ENCODE data around the gene SPRN. TPM values are rescaled to one million over a fixed set of nuclear protein-coding genes. Genes with fewer than 3 reads are reported as not detected.
A peak's percentile ranks its signal among the peaks of the same experiment; 100 is the strongest.

SPRN gene
- total and polyA plus RNA-seq, 8 donors = 0.52 to 6.4 (median 3.3) TPM; not detected in 1

DNA sequence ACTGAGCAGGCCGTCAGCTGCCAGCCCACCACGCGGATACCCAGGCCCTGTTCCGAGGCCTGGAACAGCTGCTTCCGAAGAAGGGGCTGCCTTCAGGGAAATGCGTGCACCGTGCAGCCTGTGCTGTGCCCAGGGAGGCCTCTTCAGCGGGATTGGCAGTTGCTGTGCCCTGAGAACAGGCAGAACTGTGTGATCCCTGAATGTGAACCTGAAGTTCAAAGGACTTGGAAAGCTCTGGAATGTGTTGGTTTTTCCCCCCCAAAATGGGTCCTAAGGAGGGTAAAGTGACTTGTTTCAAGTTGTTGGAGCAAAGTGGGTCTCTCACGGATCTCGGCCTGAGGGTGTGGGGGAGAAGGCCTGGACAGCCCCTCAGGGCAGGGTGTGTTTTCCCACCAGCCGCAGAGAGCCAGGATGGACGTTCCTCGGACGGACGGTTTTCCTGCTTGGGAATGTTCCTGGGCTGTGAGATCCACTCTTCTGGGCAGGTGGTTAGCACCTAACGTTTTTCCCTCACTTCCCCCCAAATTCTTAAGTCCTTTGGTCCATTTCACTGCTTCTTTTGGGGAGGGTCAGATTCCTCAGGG is 2.1 kb downstream of the SPRN start:
- Histone ChIP-seq H3K9me3 (no peaks in the 10 kb centered on the region), H3K4me3 (no peak overlapping the region), H3K36me3 (peaks cover 0 to 36% of the 10 kb centered on the region in 2 donors), H3K27ac (no peak overlapping the region), H3K4me1 (peaks cover 0 to 7% of the 10 kb centered on the region in 2 donors), H3K27me3 (peaks cover 0 to 35% of the 10 kb centered on the region in 2 donors)
- no peak for ATAC-seq
- intact Hi-C loops (cut with DNase I) = no loop called here
- TF ChIP-seq, protein P1, sequence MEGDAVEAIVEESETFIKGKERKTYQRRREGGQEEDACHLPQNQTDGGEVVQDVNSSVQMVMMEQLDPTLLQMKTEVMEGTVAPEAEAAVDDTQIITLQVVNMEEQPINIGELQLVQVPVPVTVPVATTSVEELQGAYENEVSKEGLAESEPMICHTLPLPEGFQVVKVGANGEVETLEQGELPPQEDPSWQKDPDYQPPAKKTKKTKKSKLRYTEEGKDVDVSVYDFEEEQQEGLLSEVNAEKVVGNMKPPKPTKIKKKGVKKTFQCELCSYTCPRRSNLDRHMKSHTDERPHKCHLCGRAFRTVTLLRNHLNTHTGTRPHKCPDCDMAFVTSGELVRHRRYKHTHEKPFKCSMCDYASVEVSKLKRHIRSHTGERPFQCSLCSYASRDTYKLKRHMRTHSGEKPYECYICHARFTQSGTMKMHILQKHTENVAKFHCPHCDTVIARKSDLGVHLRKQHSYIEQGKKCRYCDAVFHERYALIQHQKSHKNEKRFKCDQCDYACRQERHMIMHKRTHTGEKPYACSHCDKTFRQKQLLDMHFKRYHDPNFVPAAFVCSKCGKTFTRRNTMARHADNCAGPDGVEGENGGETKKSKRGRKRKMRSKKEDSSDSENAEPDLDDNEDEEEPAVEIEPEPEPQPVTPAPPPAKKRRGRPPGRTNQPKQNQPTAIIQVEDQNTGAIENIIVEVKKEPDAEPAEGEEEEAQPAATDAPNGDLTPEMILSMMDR (IDR thresholded peaks at IDR 0.05) = no peak
- no peak for DNase-seq

DNA sequence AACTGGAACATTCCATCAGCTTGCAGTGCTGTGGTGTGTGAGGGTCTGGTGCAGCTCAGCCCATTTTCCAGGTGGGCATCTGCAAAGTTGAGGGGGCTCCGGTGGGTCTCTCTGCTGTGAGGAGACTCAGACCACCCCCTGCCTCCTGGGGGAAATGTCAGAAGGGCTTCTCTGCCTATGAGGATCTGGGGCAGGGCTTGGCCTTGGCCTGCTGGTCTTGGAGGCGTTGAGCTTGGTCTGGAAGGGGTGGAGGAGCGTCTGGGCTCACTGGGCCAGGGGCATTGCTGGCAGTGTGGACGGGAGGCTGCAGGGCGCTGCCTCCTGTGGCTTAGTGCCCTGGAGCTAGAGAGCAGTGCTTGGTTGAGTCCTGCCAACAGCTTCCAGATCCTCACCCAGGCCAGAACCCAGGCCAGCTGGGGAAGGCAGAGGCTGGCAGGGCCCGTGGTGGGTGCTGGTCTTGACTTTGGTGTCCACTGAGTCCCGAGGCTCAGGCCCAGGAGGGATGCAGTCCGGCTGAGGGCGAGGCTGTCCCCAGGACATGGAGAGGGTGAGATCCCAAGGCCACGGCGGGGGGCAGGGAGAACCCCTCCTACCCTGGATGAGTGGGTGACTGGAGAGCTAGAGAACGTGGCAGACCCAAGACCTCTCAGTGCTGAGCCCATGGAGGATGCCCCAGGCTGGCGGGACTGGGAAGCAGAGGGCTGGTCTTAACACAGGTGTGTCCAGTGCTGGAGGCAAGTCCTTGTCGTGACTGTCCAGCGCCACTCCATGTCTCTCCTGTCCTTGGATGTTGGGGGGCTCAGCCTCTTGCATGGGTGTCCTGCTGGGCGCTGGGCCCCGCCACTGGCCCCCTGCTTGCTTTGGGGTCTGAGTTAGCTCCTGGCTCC is 2.8 kb downstream of the SPRN start:
- Histone ChIP-seq H3K27me3 (peaks cover 0 to 35% of the 10 kb centered on the region in 2 donors), H3K4me1 (peaks cover 0 to 7% of the 10 kb centered on the region in 2 donors), H3K36me3 (peaks cover 0 to 36% of the 10 kb centered on the region in 2 donors), H3K27ac (no peak overlapping the region), H3K4me3 (no peak overlapping the region), H3K9me3 (no peaks in the 10 kb centered on the region)
- intact Hi-C loops (cut with DNase I) = no loop called here
- ATAC-seq (no peak), DNase-seq (no peak)
- TF ChIP-seq, protein P1 (IDR thresholded peaks at IDR 0.05) = no peak

DNA sequence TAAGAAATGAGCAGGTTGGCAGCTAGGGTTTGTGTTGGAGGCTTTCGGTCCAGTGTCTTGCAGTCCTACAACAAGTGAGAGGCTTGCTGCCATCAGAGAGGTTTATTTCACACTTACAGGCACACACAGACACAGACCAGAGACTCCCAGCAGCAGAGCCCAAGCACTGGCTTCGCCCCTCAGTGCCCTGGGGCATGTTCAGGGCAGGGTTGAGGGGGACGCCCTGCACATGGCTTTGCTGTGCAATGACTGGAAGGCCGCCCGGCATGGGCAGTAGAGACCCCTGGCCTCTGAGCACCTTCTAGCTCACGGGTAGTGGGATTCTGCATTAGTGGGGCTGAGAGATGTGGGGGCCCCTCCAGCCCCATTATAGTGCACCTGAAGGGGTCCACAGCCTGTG is 3.8 kb downstream of the SPRN start:
- TF ChIP-seq, protein P1 (IDR thresholded peaks at IDR 0.05) = no peak
- ATAC-seq = no peak
- Histone ChIP-seq H3K27me3 (peaks cover 0 to 35% of the 10 kb centered on the region in 2 donors), H3K36me3 (peaks cover 0 to 44% of the 10 kb centered on the region in 2 donors), H3K4me3 (no peak overlapping the region), H3K4me1 (peaks cover 0 to 7% of the 10 kb centered on the region in 2 donors), H3K27ac (no peak overlapping the region), H3K9me3 (no peaks in the 10 kb centered on the region)
- intact Hi-C loops (cut with DNase I) = no loop called here
- peak in 1 of 4 donors; percentile 50 for DNase-seq

DNA sequence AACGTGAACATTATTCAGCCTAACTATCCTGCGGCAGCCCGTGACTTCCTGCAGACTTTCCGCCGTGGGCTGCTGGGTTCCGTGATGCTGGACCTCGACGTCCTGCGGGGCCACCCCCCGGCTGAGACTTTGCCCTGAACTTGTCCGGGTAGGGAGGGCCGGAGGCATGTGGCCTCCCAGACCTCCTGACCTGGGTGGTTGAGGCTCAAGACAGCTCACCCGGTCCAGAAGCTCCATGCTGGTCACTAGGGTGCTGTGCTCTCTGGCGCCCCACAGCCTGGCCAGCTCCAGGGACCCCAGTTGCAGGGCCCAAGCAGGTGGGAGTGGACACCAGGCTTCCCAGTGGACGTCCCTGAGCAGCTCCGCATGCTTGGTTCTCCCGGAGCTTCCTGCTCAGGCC is 4.4 kb downstream of the SPRN start:
- intact Hi-C loops (cut with DNase I) = no loop called here
- H3K9me3 ChIP-seq = no peaks in the 10 kb centered on the region
- ATAC-seq (no peak), DNase-seq (peak in 1 of 4 donors; percentile 50)
- peaks cover 0 to 49% of the 10 kb centered on the region in 2 donors for H3K36me3 ChIP-seq
- H3K4me1 ChIP-seq = peaks cover 0 to 7% of the 10 kb centered on the region in 2 donors
- peaks cover 0 to 31% of the 10 kb centered on the region in 2 donors for H3K27me3 ChIP-seq
- TF ChIP-seq, protein P1 (IDR thresholded peaks at IDR 0.05) = no peak
- no peak overlapping the region for H3K4me3 ChIP-seq
- H3K27ac ChIP-seq = no peak overlapping the region

All from left lung (tissue), 10 donors.